Karpas-422 (cell line): Measurements from ENCODE around the gene TSPAN5. TPM values are rescaled to one million over a fixed set of nuclear protein-coding genes. Genes with fewer than 3 reads are reported as not detected.
A peak's percentile ranks its signal among the peaks of the same experiment; 100 is the strongest.

Experiments used
- DNase-seq: peaks from one replicate; pipeline ENCODE4 v3.0.0-alpha.2; 2015
- H2AFZ ChIP-seq: fragments of 200-600 bp; sonication (generic); 2 replicates; pipeline ENCODE4 v1.6.1; 2014; ENCODE audit warnings: antibody characterized with exemption, low read length, mixed read lengths
- H3K27ac ChIP-seq: fragments of 200-600 bp; sonication (generic); 2 replicates; pipeline ENCODE4 v1.5.1; 2014; ENCODE audit warnings: mild to moderate bottlenecking, low read length, moderate library complexity
- H3K27me3 ChIP-seq: fragments of 200-600 bp; sonication (generic); 2 replicates; pipeline ENCODE4 v1.6.1; 2014; ENCODE audit warnings: low read length, mixed read lengths
- H3K36me3 ChIP-seq: fragments of 200-600 bp; sonication (generic); 2 replicates; pipeline ENCODE4 v1.6.1; 2014; ENCODE audit warnings: low read length, mixed read lengths; ENCODE audit not compliant: insufficient read depth
- H3K4me1 ChIP-seq: fragments of 200-600 bp; sonication (generic); 2 replicates; pipeline ENCODE4 v1.6.1; 2014; ENCODE audit warnings: mild to moderate bottlenecking, low read length, mixed read lengths
- H3K4me2 ChIP-seq: fragments of 200-600 bp; sonication (generic); 2 replicates; pipeline ENCODE4 v1.6.1; 2014; ENCODE audit warnings: low read length, low read depth, mild to moderate bottlenecking; ENCODE audit not compliant: poor library complexity, severe bottlenecking
- H3K4me3 ChIP-seq: fragments of 200-600 bp; sonication (generic); 2 replicates; pipeline ENCODE4 v1.5.1; 2014; ENCODE audit warnings: mild to moderate bottlenecking, antibody characterized with exemption, low read length, mixed read lengths
- H3K79me2 ChIP-seq: fragments of 200-600 bp; sonication (generic); 2 replicates; pipeline ENCODE4 v1.6.1; 2014; ENCODE audit warnings: mild to moderate bottlenecking, low read length, mixed read lengths
- H3K9ac ChIP-seq: fragments of 200-600 bp; sonication (generic); 2 replicates; pipeline ENCODE4 v1.6.0; 2014; ENCODE audit warnings: low read length
- H3K9me2 ChIP-seq: fragments of 200-600 bp; sonication (generic), shearing (Covaris generic); replicated peaks from 2 replicates; pipeline ENCODE4 v1.6.0; 2014; ENCODE audit warnings: mild to moderate bottlenecking, low read length, moderate library complexity; ENCODE audit not compliant: insufficient read depth
- H3K9me3 ChIP-seq: fragments of 300-700, 200-600 bp; sonication (generic); 2 replicates; pipeline ENCODE4 v1.6.1; 2014; ENCODE audit warnings: low read length, mixed read lengths
- H4K20me1 ChIP-seq: fragments of 200-600 bp; sonication (generic); 2 replicates; pipeline ENCODE4 v1.6.1; 2014; ENCODE audit warnings: mild to moderate bottlenecking, antibody characterized with exemption, low read length, low read depth; ENCODE audit not compliant: insufficient read depth
- total RNA-seq: library from RNA; depleted of rRNA; stranded (reverse); fragments of >200 nt; shearing (Covaris generic); gene quantifications from 2 replicates; pipeline ENCODE4 v1.2.3, GENCODE V29; 2014; ENCODE audit warnings: low replicate concordance

Gene TSPAN5
- total RNA-seq, 1 experiment from 2014 or later = 0.15 TPM

GRCh38 chr4:98659741-98660462, 1.5 kb upstream of the TSPAN5 start:
- no peak for DNase-seq
- no peak overlapping the region for H3K4me3 ChIP-seq
- no peaks in the 10 kb centered on the region for H3K9me2 ChIP-seq
- H3K4me2 ChIP-seq = no peak overlapping the region
- no peaks in the 10 kb centered on the region for H3K36me3 ChIP-seq
- no peaks in the 10 kb centered on the region for H4K20me1 ChIP-seq
- H3K79me2 ChIP-seq = no peaks in the 10 kb centered on the region
- no peak overlapping the region for H2AFZ ChIP-seq
- peaks cover 17% of the 10 kb centered on the region for H3K4me1 ChIP-seq
- no peaks in the 10 kb centered on the region for H3K9me3 ChIP-seq
- H3K9ac ChIP-seq = no peak overlapping the region
- H3K27me3 ChIP-seq = no peaks in the 10 kb centered on the region; the same call in 1 of the 2 replicates
- H3K27ac ChIP-seq = no peak overlapping the region

GRCh38 chr4:98659106-98659592, 738 bp upstream of the TSPAN5 start:
- no peaks in the 10 kb centered on the region for H3K79me2 ChIP-seq
- H3K27me3 ChIP-seq = no peaks in the 10 kb centered on the region; the same call in 1 of the 2 replicates
- peak overlapping the region; percentile 62; the same call in 1 of the 2 replicates for H2AFZ ChIP-seq
- no peaks in the 10 kb centered on the region for H3K9me3 ChIP-seq
- H3K4me2 ChIP-seq = peak overlapping the region; percentile 54
- H3K4me3 ChIP-seq = peak overlapping the region; percentile 61; the same call in 1 of the 2 replicates
- H4K20me1 ChIP-seq = no peaks in the 10 kb centered on the region
- H3K4me1 ChIP-seq = peaks cover 17% of the 10 kb centered on the region
- no peak overlapping the region for H3K27ac ChIP-seq
- H3K9ac ChIP-seq = 0 out of 2 replicates have a peak overlapping the region, but pooled peaks have one; percentile 17
- H3K9me2 ChIP-seq = no peaks in the 10 kb centered on the region
- no peak for DNase-seq
- H3K36me3 ChIP-seq = no peaks in the 10 kb centered on the region

- no peak overlapping the region for H3K27ac ChIP-seq
- DNase-seq = no peak
- peak overlapping the region; percentile 18; the same call in 1 of the 2 replicates for H3K4me3 ChIP-seq
- H3K4me1 ChIP-seq = peaks cover 12% of the 10 kb centered on the region
- H3K9me2 ChIP-seq = no peaks in the 10 kb centered on the region
- no peaks in the 10 kb centered on the region; the same call in 1 of the 2 replicates for H3K27me3 ChIP-seq
- no peaks in the 10 kb centered on the region for H3K36me3 ChIP-seq
- peak overlapping the region; percentile 33 for H3K4me2 ChIP-seq
- H4K20me1 ChIP-seq = no peaks in the 10 kb centered on the region
- no peak overlapping the region for H2AFZ ChIP-seq
- no peaks in the 10 kb centered on the region for H3K79me2 ChIP-seq
- H3K9me3 ChIP-seq = no peaks in the 10 kb centered on the region
- H3K9ac ChIP-seq = no peak overlapping the region
Observed at GRCh38 chr4:98657531-98658286, 702 bp downstream of the TSPAN5 start.

- Histone ChIP-seq H3K79me2 (no peaks in the 10 kb centered on the region), H3K9ac (no peak overlapping the region), H3K4me1 (peaks cover 12% of the 10 kb centered on the region), H3K27me3 (no peaks in the 10 kb centered on the region; the same call in 1 of the 2 replicates), H4K20me1 (no peaks in the 10 kb centered on the region), H3K9me2 (no peaks in the 10 kb centered on the region), H3K4me2 (no peak overlapping the region), H3K36me3 (no peaks in the 10 kb centered on the region), H2AFZ (no peak overlapping the region), H3K9me3 (no peaks in the 10 kb centered on the region), H3K4me3 (no peak overlapping the region), H3K27ac (no peak overlapping the region)
- no peak for DNase-seq
Observed at GRCh38 chr4:98656886-98657285, 1.5 kb downstream of the TSPAN5 start.

GRCh38 chr4:98656443-98656842, 2.0 kb downstream of the TSPAN5 start:
- Histone ChIP-seq H3K4me2 (no peak overlapping the region), H2AFZ (no peak overlapping the region), H3K27me3 (no peaks in the 10 kb centered on the region; the same call in 1 of the 2 replicates), H4K20me1 (no peaks in the 10 kb centered on the region), H3K79me2 (no peaks in the 10 kb centered on the region), H3K9me3 (no peaks in the 10 kb centered on the region), H3K36me3 (no peaks in the 10 kb centered on the region), H3K27ac (no peak overlapping the region), H3K9me2 (no peaks in the 10 kb centered on the region), H3K4me3 (no peak overlapping the region), H3K9ac (no peak overlapping the region), H3K4me1 (peaks cover 12% of the 10 kb centered on the region)
- DNase-seq = no peak

- H3K9ac ChIP-seq = no peak overlapping the region
- no peaks in the 10 kb centered on the region for H3K9me3 ChIP-seq
- no peak overlapping the region for H3K4me2 ChIP-seq
- H4K20me1 ChIP-seq = no peaks in the 10 kb centered on the region
- peaks cover 12% of the 10 kb centered on the region for H3K4me1 ChIP-seq
- no peaks in the 10 kb centered on the region; the same call in 1 of the 2 replicates for H3K27me3 ChIP-seq
- H3K4me3 ChIP-seq = no peak overlapping the region
- no peak for DNase-seq
- H3K79me2 ChIP-seq = no peaks in the 10 kb centered on the region
- no peaks in the 10 kb centered on the region for H3K36me3 ChIP-seq
- H3K9me2 ChIP-seq = no peaks in the 10 kb centered on the region
- no peak overlapping the region for H2AFZ ChIP-seq
- H3K27ac ChIP-seq = no peak overlapping the region
Observed at GRCh38 chr4:98653890-98654867, 4.2 kb downstream of the TSPAN5 start.

GRCh38 chr4:98652996-98653395, 5.4 kb downstream of the TSPAN5 start:
- Histone ChIP-seq H3K4me2 (no peak overlapping the region), H3K27me3 (no peaks in the 10 kb centered on the region; the same call in 1 of the 2 replicates), H3K9me3 (no peaks in the 10 kb centered on the region), H3K4me3 (no peak overlapping the region), H2AFZ (no peak overlapping the region), H3K9ac (no peak overlapping the region), H3K27ac (no peak overlapping the region), H3K4me1 (peaks cover 7% of the 10 kb centered on the region), H4K20me1 (no peaks in the 10 kb centered on the region), H3K36me3 (no peaks in the 10 kb centered on the region), H3K9me2 (no peaks in the 10 kb centered on the region), H3K79me2 (no peaks in the 10 kb centered on the region)
- DNase-seq = no peak
